ENCODE data around the gene SEMA6B.

DNA sequence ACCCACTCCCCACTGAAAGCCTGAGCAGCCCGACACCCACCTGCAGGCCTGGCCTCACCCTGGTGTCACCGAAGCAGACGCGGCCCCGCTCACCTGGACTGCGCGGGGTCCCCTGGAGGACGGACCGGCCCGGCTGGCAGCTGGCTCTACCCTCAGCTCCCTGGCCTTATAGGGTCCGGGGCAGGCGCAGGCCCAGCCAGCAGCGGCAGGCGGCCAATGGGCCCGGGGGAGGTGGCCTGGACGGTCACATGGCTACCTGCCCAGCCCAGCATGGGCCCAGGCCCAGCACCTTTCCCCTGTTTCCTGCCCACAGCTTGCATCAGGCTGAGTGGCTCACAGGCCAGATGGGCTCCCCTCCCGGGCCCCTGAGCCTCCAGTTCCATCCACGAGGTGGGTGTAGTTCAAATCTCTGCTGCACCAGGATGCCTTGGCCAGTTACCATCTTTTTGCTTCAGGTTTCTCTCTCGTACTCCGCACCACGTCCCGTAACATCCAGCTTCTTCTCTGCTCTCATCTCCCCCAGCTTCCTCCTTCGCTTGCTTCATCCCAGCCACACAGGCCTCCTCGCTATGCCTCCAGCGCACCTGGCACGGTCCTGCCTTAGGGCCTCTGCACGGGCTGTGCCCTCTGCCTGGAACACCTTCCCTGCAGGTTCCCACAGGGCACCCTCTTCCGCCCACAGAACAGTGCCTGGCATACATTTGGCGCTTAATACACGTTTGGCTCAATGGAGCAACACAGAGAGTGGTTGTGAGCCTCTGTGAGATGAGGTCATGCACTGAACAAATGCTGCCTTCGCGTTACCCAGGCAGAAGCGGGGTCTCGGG, 40.9 kb downstream of the SEMA6B start, which contains the start of gene PLIN4:
- TF ChIP-seq, protein P1, sequence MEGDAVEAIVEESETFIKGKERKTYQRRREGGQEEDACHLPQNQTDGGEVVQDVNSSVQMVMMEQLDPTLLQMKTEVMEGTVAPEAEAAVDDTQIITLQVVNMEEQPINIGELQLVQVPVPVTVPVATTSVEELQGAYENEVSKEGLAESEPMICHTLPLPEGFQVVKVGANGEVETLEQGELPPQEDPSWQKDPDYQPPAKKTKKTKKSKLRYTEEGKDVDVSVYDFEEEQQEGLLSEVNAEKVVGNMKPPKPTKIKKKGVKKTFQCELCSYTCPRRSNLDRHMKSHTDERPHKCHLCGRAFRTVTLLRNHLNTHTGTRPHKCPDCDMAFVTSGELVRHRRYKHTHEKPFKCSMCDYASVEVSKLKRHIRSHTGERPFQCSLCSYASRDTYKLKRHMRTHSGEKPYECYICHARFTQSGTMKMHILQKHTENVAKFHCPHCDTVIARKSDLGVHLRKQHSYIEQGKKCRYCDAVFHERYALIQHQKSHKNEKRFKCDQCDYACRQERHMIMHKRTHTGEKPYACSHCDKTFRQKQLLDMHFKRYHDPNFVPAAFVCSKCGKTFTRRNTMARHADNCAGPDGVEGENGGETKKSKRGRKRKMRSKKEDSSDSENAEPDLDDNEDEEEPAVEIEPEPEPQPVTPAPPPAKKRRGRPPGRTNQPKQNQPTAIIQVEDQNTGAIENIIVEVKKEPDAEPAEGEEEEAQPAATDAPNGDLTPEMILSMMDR (IDR thresholded peaks at IDR 0.05; ENCODE audit: low read depth, low read length), result no peak
- TF ChIP-seq EZH2phosphoT487 (IDR thresholded peaks at IDR 0.05; ENCODE audit: low read depth), result no peak
